ENCODE results near the gene SERTAD1. TPM values are rescaled to one million over a fixed set of nuclear protein-coding genes. Genes with fewer than 3 reads are reported as not detected.

Gene SERTAD1, protein sequence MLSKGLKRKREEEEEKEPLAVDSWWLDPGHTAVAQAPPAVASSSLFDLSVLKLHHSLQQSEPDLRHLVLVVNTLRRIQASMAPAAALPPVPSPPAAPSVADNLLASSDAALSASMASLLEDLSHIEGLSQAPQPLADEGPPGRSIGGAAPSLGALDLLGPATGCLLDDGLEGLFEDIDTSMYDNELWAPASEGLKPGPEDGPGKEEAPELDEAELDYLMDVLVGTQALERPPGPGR
- 10 to 100 TPM in 3 of 10 donors, 1 to 10 TPM in 7; 6.3 to 16.8 (median 8.4) TPM for total RNA-seq
- polyA plus RNA-seq: 10 to 100 TPM; 13.4 to 35.8 TPM
- long read RNA-seq, donor 1, transcript SERTAD1-201 (2 exons, 2,114 nt): major isoform, 10 of 11 reads
- long read RNA-seq, donor 1, partial matches to known transcripts: 0 of 11 reads
- long read RNA-seq, donor 1, other reads (novel, unspliced or antisense): 1 of 11 reads
- long read RNA-seq, donor 2, transcript SERTAD1-201 (2 exons, 2,114 nt): major isoform, 14 of 15 reads
- long read RNA-seq, donor 2, partial matches to known transcripts: 0 of 15 reads
- long read RNA-seq, donor 2, other reads (novel, unspliced or antisense): 1 of 15 reads
- long read RNA-seq, donor 3, transcript SERTAD1-201 (2 exons, 2,114 nt): major isoform, 27 of 27 reads
- long read RNA-seq, donor 3, partial matches to known transcripts: 0 of 27 reads
- long read RNA-seq, donor 3, other reads (novel, unspliced or antisense): 0 of 27 reads

DNA sequence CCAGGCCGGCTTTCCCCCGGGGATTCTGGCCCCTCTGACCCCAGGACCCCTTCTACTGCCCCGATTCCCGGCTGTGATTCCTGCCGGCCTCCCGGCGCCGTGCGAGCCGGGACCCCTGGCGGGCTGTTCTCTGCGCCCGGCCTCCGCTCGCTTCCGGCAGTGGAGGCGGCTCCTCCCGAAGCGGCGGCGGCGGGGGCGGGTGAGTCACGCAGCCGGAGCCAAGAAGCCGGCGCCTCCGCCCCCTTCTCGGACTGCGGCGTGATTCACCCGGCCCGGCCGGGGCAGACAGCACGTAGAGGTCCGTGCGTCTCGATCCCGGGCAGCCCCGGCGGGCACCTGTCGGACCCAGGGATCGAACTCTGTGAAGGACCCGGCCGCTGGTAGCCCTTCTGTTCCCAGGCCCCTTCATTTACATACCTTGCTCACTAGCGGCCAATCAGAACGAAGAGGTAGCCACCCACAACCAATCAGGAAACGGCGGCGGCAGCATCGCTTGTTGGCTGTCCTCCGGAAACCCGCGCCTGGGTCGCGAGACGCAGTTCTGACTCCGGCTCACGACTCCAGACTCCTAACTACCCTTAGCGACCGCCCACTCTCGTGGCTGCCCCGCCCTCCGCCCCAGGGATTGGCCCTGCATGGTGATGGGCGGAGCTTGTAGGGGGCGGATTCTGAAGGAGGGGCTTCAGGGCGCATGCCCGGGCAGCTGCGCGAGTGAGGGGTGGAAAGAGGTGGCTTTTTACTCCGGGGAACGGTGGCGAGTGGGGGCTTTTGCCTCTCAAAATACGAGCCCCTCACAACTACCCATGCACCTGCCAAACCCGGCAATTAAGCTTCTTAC is at the start of gene SERTAD1:
Gene SERTAD1, minus strand, starts transcription at position 543 of the 838 bp plus-strand sequence. CDS start 2,446 bp downstream, outside the sequence.
- Histone ChIP-seq H3K4me1 (peaks cover 5 to 48% (median 40%) of the 10 kb centered on the region in 9 donors), H3K36me3 (peaks cover 0 to 21% (median 12%) of the 10 kb centered on the region in 9 donors), H3K27ac (peak within 1 kb of the TSS; percentile 93 to 100 (median 98)), H3K4me3 (peak within 1 kb of the TSS; percentile 66 to 91 (median 82)), H3K27me3 (no peaks in the 10 kb centered on the region), H3K9me3 (no peaks in the 10 kb centered on the region)
- intact Hi-C loops (cut with DNase I): loop anchor here in 3 of 10 donors (1.0 to 10.0 kb wide), 6 partner anchors 8 to 81 kb away; partner anchors contain the start of genes C19orf47 (in 2 of the 3), PLD3 (in 2 of the 3) and SERTAD3 (in 1 of the 3)
- ATAC-seq (peak; percentile 89 to 95 (median 94)), DNase-seq (peak; percentile 100)
- peak in 8 of 9 donors; percentile 58 to 88 (median 83) for TF ChIP-seq CTCF (IDR thresholded peaks at IDR 0.05)
- 0% methylated on average over 66 to 75 of the region's 75 CpGs for WGBS, 2 donors

GRCh38 chr19:40474737-40475136 is 48.9 kb upstream of the SERTAD1 start:
- TF ChIP-seq CTCF (IDR thresholded peaks at IDR 0.05): no peak
- Histone ChIP-seq H3K4me1 (no peaks in the 10 kb centered on the region), H3K27me3 (no peaks in the 10 kb centered on the region), H3K36me3 (no peaks in the 10 kb centered on the region), H3K9me3 (no peaks in the 10 kb centered on the region), H3K27ac (no peak overlapping the region), H3K4me3 (no peak overlapping the region)
- WGBS, 2 donors: 93 to 96% methylated on average over 4 of the region's 4 CpGs
- ATAC-seq (no peak), DNase-seq (no peak)
- intact Hi-C loops (cut with DNase I): no loop called here

- 91% methylated on average over 13 of the region's 13 CpGs for WGBS, 2 donors
- intact Hi-C loops (cut with DNase I): no loop called here
- peaks cover 0 to 14% (median 0%) of the 10 kb centered on the region in 7 donors for H3K27me3 ChIP-seq
- ATAC-seq (no peak), DNase-seq (no peak)
- no peak overlapping the region for H3K27ac ChIP-seq
- TF ChIP-seq CTCF (IDR thresholded peaks at IDR 0.05): no peak
- H3K9me3 ChIP-seq: no peaks in the 10 kb centered on the region
- no peaks in the 10 kb centered on the region for H3K36me3 ChIP-seq
- peaks cover 0 to 2% (median under 1%) of the 10 kb centered on the region in 9 donors for H3K4me1 ChIP-seq
- no peak overlapping the region for H3K4me3 ChIP-seq
Observed at GRCh38 chr19:40472516-40472915, 46.7 kb upstream of the SERTAD1 start.

DNA sequence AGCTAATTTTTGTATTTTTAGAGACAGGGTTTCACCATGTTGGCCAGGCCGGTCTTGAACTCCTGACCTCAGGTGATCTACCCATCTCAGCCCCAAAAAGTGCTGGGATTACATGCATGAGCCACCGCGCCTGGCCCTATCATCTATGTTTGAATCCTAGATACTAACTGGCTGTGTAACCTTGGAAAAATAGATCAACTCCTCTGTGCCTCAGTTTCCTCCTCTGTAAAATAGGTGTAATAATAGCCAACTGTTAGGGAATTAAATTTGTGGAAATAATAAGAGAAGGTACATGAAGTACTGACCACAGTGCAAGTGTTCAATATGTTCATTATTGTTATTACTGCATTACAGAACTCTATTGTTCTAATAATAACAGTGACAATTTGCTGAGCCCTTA is 45.3 kb upstream of the SERTAD1 start:
- WGBS, 2 donors: 96 to 98% methylated on average over 3 of the region's 3 CpGs
- intact Hi-C loops (cut with DNase I): no loop called here
- Histone ChIP-seq H3K36me3 (no peaks in the 10 kb centered on the region), H3K4me3 (no peak overlapping the region), H3K4me1 (peaks cover 0 to 14% (median 11%) of the 10 kb centered on the region in 9 donors), H3K27me3 (peaks cover 0 to 26% (median 0%) of the 10 kb centered on the region in 7 donors), H3K9me3 (no peaks in the 10 kb centered on the region), H3K27ac (no peak overlapping the region)
- no peak for DNase-seq
- no peak for ATAC-seq
- TF ChIP-seq CTCF (IDR thresholded peaks at IDR 0.05): no peak
